ENCODE results near the gene ST3GAL4.

ST3GAL4 gene

DNA sequence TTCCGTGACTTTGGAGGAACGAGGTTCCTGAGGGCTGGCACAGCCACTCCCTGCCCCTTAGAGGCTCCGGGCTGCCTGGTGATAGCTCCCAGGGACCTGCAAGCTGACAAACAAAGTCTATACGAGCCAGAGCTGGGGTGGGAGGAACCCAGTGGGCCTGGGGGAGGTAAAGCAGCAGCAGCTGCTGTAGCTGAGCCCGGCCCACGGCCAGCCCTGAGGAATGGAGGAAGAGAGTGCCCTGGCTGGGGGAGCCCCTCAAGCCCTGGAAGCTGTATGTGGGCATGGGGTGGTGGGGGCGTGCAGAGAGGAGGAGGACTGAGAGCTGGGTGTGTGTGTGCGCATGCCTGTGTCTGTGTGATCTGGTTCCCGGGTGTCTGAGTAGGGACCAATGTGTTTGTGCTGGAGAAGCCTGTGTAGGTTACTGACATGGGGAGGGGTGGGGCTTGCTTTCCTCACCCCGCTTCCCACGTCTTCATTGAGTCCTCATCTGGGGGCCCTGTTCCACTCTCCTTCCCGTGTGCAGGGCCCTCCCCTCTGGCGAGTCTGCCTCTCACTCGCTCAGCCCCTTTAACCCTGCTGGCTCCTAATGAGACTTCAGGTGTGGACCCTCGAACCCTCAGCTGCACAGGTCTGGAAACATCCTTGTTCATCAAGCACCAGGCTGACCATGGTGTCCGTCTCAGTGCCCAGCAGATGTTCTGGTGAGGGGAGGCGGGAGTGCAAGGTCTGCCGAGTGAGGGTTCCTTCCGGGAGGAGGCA lies 10.8 kb downstream of the ST3GAL4 start:
- TF ChIP-seq, protein P1, sequence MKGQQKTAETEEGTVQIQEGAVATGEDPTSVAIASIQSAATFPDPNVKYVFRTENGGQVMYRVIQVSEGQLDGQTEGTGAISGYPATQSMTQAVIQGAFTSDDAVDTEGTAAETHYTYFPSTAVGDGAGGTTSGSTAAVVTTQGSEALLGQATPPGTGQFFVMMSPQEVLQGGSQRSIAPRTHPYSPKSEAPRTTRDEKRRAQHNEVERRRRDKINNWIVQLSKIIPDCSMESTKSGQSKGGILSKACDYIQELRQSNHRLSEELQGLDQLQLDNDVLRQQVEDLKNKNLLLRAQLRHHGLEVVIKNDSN (IDR thresholded peaks at IDR 0.05): no peak

DNA sequence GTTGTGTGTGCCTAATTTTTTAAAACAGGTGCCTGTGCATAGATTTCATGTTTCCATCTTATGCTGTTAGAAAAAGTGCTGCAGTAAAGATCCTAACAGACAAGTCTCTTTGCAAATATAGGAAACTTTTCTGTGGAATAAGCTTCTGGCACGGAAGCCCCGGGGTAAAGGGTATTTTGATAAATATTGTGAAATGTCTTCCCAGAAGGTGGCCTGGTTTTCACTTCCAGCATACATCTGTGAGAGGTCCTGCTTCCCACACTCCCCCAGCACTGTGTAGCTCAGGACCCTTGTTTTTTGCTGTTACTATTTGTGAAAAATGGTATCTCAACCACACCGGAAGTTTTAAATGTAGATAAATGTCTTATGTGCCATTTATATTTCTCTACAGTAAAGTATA lies 14.5 kb downstream of the ST3GAL4 start:
- TF ChIP-seq EP300 (IDR thresholded peaks at IDR 0.05; ENCODE audit: borderline replicate concordance): no peak
- no peak for TF ChIP-seq TEAD4 (IDR thresholded peaks at IDR 0.05)
- TF ChIP-seq TCF12 (IDR thresholded peaks at IDR 0.05; ENCODE audit: low read depth): no peak
- no peak for TF ChIP-seq RAD21 (IDR thresholded peaks at IDR 0.05; ENCODE audit: low read depth)

DNA sequence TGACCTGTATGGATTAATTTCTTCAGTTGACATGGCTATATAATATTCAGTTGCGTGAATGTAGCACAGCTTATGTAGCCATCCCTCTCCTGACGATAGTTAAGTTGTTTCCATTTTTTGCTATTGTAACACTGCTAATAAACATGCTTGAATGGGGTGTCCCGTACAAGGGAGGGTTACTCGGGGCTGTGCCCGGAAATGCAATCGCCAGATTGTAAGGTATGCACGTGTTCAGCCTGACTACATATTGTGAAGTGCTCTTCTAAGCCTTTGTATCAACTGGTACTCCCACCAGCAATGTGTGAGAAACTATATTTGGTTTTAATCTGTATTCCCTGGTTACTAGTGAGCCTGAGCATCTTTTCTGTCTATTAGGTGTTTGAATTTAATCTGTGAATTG lies 16.1 kb downstream of the ST3GAL4 start:
- no peak for TF ChIP-seq CREB1 (IDR thresholded peaks at IDR 0.05; ENCODE audit: low read depth)

DNA sequence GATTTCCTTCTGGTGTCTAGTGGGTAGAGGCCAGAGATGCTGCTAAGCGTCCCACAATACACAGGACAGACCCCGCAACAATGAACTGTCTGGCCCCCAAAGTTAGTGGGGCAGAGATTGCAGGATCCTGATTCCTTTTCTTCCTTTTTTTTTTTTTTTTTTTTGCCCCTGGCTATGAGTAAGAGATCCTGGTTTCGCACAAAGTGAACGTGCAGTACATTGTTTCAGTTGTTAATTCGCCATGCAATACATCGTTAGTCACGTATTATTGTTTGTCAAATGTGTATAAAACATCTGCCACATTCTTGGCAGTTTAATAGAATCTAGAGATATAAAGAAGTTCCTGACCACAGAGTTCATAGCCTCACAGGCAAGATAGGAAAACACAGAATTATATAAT lies 20.2 kb downstream of the ST3GAL4 start:
- TF ChIP-seq FOXM1 (IDR thresholded peaks at IDR 0.05; ENCODE audit: borderline replicate concordance, low read depth): no peak
- TF ChIP-seq, protein P1 (IDR thresholded peaks at IDR 0.05): no peak
- no peak for TF ChIP-seq RAD21 (IDR thresholded peaks at IDR 0.05; ENCODE audit: low read depth)
- TF ChIP-seq TEAD4 (IDR thresholded peaks at IDR 0.05): no peak
- TF ChIP-seq EGR1 (IDR thresholded peaks at IDR 0.05): no peak
- TF ChIP-seq CREB1 (IDR thresholded peaks at IDR 0.05; ENCODE audit: low read depth): no peak
- TF ChIP-seq EP300 (IDR thresholded peaks at IDR 0.05; ENCODE audit: borderline replicate concordance): no peak
- TF ChIP-seq, protein P2, sequence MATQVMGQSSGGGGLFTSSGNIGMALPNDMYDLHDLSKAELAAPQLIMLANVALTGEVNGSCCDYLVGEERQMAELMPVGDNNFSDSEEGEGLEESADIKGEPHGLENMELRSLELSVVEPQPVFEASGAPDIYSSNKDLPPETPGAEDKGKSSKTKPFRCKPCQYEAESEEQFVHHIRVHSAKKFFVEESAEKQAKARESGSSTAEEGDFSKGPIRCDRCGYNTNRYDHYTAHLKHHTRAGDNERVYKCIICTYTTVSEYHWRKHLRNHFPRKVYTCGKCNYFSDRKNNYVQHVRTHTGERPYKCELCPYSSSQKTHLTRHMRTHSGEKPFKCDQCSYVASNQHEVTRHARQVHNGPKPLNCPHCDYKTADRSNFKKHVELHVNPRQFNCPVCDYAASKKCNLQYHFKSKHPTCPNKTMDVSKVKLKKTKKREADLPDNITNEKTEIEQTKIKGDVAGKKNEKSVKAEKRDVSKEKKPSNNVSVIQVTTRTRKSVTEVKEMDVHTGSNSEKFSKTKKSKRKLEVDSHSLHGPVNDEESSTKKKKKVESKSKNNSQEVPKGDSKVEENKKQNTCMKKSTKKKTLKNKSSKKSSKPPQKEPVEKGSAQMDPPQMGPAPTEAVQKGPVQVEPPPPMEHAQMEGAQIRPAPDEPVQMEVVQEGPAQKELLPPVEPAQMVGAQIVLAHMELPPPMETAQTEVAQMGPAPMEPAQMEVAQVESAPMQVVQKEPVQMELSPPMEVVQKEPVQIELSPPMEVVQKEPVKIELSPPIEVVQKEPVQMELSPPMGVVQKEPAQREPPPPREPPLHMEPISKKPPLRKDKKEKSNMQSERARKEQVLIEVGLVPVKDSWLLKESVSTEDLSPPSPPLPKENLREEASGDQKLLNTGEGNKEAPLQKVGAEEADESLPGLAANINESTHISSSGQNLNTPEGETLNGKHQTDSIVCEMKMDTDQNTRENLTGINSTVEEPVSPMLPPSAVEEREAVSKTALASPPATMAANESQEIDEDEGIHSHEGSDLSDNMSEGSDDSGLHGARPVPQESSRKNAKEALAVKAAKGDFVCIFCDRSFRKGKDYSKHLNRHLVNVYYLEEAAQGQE (IDR thresholded peaks at IDR 0.05; ENCODE audit: low read depth): no peak
- no peak for TF ChIP-seq CEBPB (IDR thresholded peaks at IDR 0.05)
- TF ChIP-seq TCF12 (IDR thresholded peaks at IDR 0.05; ENCODE audit: low read depth): no peak
- no peak for TF ChIP-seq TAF1 (IDR thresholded peaks at IDR 0.05; ENCODE audit: low read depth)
- TF ChIP-seq NFIC (IDR thresholded peaks at IDR 0.05): no peak
- TF ChIP-seq, protein P3, sequence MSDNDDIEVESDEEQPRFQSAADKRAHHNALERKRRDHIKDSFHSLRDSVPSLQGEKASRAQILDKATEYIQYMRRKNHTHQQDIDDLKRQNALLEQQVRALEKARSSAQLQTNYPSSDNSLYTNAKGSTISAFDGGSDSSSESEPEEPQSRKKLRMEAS (IDR thresholded peaks at IDR 0.05): no peak
- no peak for TF ChIP-seq YY1 (IDR thresholded peaks at IDR 0.05; ENCODE audit: low read depth)
- TF ChIP-seq ZBTB7A (IDR thresholded peaks at IDR 0.05; ENCODE audit: low read depth): no peak

DNA sequence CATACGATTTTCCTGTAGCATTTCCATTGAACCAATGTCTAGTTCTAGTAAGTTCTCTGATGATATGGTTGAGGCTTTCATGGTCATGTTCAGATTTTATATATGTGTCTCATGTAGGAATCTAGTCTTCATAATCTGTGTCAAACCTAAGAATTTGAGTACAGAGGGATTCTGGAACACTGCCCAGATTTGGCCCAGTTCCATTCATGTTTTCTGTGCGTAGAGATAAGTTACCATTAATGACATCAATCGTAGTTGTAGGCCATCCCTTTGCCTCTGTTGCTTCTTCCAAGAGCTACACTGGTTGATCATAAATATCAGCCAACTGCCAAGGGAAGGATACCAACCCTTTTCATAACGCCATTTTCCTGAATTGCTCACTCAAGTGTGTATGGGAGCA lies 23.3 kb downstream of the ST3GAL4 start:
- TF ChIP-seq CREB1 (IDR thresholded peaks at IDR 0.05; ENCODE audit: low read depth): no peak
- no peak for TF ChIP-seq EP300 (IDR thresholded peaks at IDR 0.05; ENCODE audit: borderline replicate concordance)
- TF ChIP-seq NFIC (IDR thresholded peaks at IDR 0.05): no peak
- TF ChIP-seq, protein P2 (IDR thresholded peaks at IDR 0.05; ENCODE audit: low read depth): no peak
- TF ChIP-seq TAF1 (IDR thresholded peaks at IDR 0.05; ENCODE audit: low read depth): no peak
- no peak for TF ChIP-seq RAD21 (IDR thresholded peaks at IDR 0.05; ENCODE audit: low read depth)
- TF ChIP-seq TEAD4 (IDR thresholded peaks at IDR 0.05): no peak
- TF ChIP-seq EGR1 (IDR thresholded peaks at IDR 0.05): no peak
- TF ChIP-seq CEBPB (IDR thresholded peaks at IDR 0.05): no peak
- TF ChIP-seq TCF12 (IDR thresholded peaks at IDR 0.05; ENCODE audit: low read depth): no peak
- no peak for TF ChIP-seq FOXM1 (IDR thresholded peaks at IDR 0.05; ENCODE audit: borderline replicate concordance, low read depth)
- TF ChIP-seq ZBTB7A (IDR thresholded peaks at IDR 0.05; ENCODE audit: low read depth): no peak
- TF ChIP-seq, protein P1 (IDR thresholded peaks at IDR 0.05): no peak
- TF ChIP-seq YY1 (IDR thresholded peaks at IDR 0.05; ENCODE audit: low read depth): no peak

DNA sequence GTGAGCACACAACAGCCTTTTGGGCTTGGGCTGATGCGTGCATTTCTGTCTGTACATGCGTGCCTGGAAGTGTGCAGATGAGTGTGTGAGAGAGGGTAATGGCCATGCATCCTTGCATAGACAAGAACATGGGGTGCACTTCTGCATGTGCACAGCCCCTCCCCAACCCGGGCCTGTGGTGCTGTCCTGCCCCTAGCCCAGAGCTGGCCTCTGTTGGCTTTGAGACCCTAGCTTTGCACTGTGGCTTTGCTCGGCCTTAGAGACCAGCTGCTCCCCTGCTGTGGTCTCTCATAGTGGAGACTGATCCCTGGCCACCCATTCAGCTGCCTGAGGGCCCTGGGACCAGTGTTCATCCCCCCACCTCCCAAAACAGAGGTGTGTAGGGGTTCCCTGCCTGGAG lies 25.4 kb downstream of the ST3GAL4 start:
- TF ChIP-seq, protein P2 (IDR thresholded peaks at IDR 0.05; ENCODE audit: low read depth): no peak
- TF ChIP-seq EP300 (IDR thresholded peaks at IDR 0.05; ENCODE audit: borderline replicate concordance) (no peak), NFIC (IDR thresholded peaks at IDR 0.05) (no peak), TCF12 (IDR thresholded peaks at IDR 0.05; ENCODE audit: low read depth) (no peak), TAF1 (IDR thresholded peaks at IDR 0.05; ENCODE audit: low read depth) (no peak), RAD21 (IDR thresholded peaks at IDR 0.05; ENCODE audit: low read depth) (no peak), TEAD4 (IDR thresholded peaks at IDR 0.05) (no peak), YY1 (IDR thresholded peaks at IDR 0.05; ENCODE audit: low read depth) (no peak), CREB1 (IDR thresholded peaks at IDR 0.05; ENCODE audit: low read depth) (no peak), FOXM1 (IDR thresholded peaks at IDR 0.05; ENCODE audit: borderline replicate concordance, low read depth) (no peak), CEBPB (IDR thresholded peaks at IDR 0.05) (no peak), EGR1 (IDR thresholded peaks at IDR 0.05) (no peak), ZBTB7A (IDR thresholded peaks at IDR 0.05; ENCODE audit: low read depth) (no peak)
- TF ChIP-seq, protein P1 (IDR thresholded peaks at IDR 0.05): no peak
- TF ChIP-seq, protein P3 (IDR thresholded peaks at IDR 0.05): no peak

Measured in Ishikawa (cell line).